Breast epithelium (tissue), 3 donors: ENCODE data around the gene FOLR2.
"Not testable (repeated sequence)": the region's sequence is repeated elsewhere in the genome, so short reads cannot be mapped to it uniquely, and the experiment has no call there.

Experiments
- CTCF ChIP-seq, 3 donors: fragments of 450-650 bp; IDR thresholded peaks; one replicate each; pipeline ENCODE4 v1.5.1; 2016 to 2017; ENCODE audit warnings: antibody characterized with exemption in 3 of 3, mild to moderate bottlenecking in 3 of 3, moderate library complexity in 3 of 3
- POLR2A ChIP-seq: fragments of 450-650 bp; IDR thresholded peaks from one replicate; pipeline ENCODE4 v1.6.1; 2016; ENCODE audit warnings: antibody characterized with exemption, mild to moderate bottlenecking, moderate library complexity

- TF ChIP-seq POLR2A; CTCF (IDR thresholded peaks at IDR 0.05): not testable (repeated sequence)
Observed at GRCh38 chr11:72169046-72169555, 47.5 kb upstream of the FOLR2 start.
